Astrocyte (in vitro differentiated cells and primary cell): ENCODE measurements around the gene GDF15. TPM values are rescaled to one million over a fixed set of nuclear protein-coding genes. Genes with fewer than 3 reads are reported as not detected.

Source experiments
- DNase-seq: peaks from one replicate; pipeline ENCODE4 v3.0.0-alpha.2; 2010; ENCODE audit warnings: low read depth
- FAIRE-seq: peaks from 2 replicates; lab custom pipeline; 2011; peaks lifted over from hg19 to GRCh38; lab: Jason Lieb, UNC
- H2AFZ ChIP-seq: 2 replicates; pipeline ENCODE4 v1.6.0; 2012; ENCODE audit warnings: low read depth, low read length, inconsistent platforms
- H3K27ac ChIP-seq: 2 replicates; pipeline ENCODE4 v1.5.1; 2011; ENCODE audit warnings: low read depth, low read length, inconsistent platforms
- H3K27me3 ChIP-seq: 2 replicates; pipeline ENCODE4 v1.6.0; 2011; ENCODE audit warnings: low read length, inconsistent platforms; ENCODE audit not compliant: insufficient read depth
- H3K36me3 ChIP-seq: 2 replicates; pipeline ENCODE4 v1.5.1; 2011; ENCODE audit warnings: low read length, inconsistent platforms; ENCODE audit not compliant: insufficient read depth
- H3K4me1 ChIP-seq: 2 replicates; pipeline ENCODE4 v1.5.1; 2011; ENCODE audit warnings: low read length, inconsistent platforms; ENCODE audit not compliant: insufficient read depth
- H3K4me2 ChIP-seq: 2 replicates; pipeline ENCODE4 v1.6.0; 2012; ENCODE audit warnings: low read length, inconsistent platforms
- H3K4me3 ChIP-seq: 2 replicates; pipeline ENCODE4 v1.5.1; 2011; ENCODE audit warnings: low read depth, mild to moderate bottlenecking, low read length, inconsistent platforms; ENCODE audit not compliant: insufficient read depth
- H3K79me2 ChIP-seq: 2 replicates; pipeline ENCODE4 v1.6.0; 2012; ENCODE audit warnings: mild to moderate bottlenecking, low read length, inconsistent platforms; ENCODE audit not compliant: insufficient read depth
- H3K9ac ChIP-seq: 2 replicates; pipeline ENCODE4 v1.6.0; 2012; ENCODE audit warnings: mild to moderate bottlenecking, low read length, inconsistent platforms
- H3K9me3 ChIP-seq: 2 replicates; pipeline ENCODE4 v1.5.1; 2012; ENCODE audit warnings: low read depth, mild to moderate bottlenecking, low read length, inconsistent platforms; ENCODE audit not compliant: insufficient read depth
- H4K20me1 ChIP-seq: 2 replicates; pipeline ENCODE4 v1.6.0; 2012; ENCODE audit warnings: low read length, inconsistent platforms; ENCODE audit not compliant: insufficient read depth
- H3K27ac Mint-ChIP-seq: one replicate; pipeline ENCODE4 v1.8.0; 2021; ENCODE audit warnings: mild to moderate bottlenecking, mixed read lengths; ENCODE audit not compliant: unreplicated experiment
- H3K27me3 Mint-ChIP-seq: one replicate; pipeline ENCODE4 v1.8.0; 2021; ENCODE audit warnings: low read depth, mixed read lengths; ENCODE audit not compliant: unreplicated experiment
- H3K36me3 Mint-ChIP-seq: one replicate; pipeline ENCODE4 v1.8.0; 2021; ENCODE audit warnings: low read depth, mixed read lengths; ENCODE audit not compliant: unreplicated experiment
- H3K4me1 Mint-ChIP-seq: one replicate; pipeline ENCODE4 v1.8.0; 2021; ENCODE audit warnings: low read depth, mixed read lengths; ENCODE audit not compliant: unreplicated experiment
- H3K4me3 Mint-ChIP-seq: one replicate; pipeline ENCODE4 v1.8.0; 2021; ENCODE audit warnings: mild to moderate bottlenecking, moderate library complexity, mixed read lengths; ENCODE audit not compliant: unreplicated experiment
- H3K9me3 Mint-ChIP-seq: one replicate; pipeline ENCODE4 v1.8.0; 2021; ENCODE audit warnings: mild to moderate bottlenecking, mixed read lengths; ENCODE audit not compliant: unreplicated experiment
- CTCF ChIP-seq: IDR thresholded peaks from 2 replicates; pipeline ENCODE4 v1.5.1; 2011; ENCODE audit warnings: low read depth, mild to moderate bottlenecking, inconsistent platforms, low read length, moderate library complexity; ENCODE audit not compliant: insufficient read depth
- EZH2 ChIP-seq: IDR thresholded peaks from 2 replicates; pipeline ENCODE4 v1.6.1; 2012; ENCODE audit warnings: mild to moderate bottlenecking, low read length, inconsistent platforms; ENCODE audit not compliant: insufficient read depth
- total RNA-seq: library from RNA; stranded (reverse); gene quantifications from 2 replicates; pipeline ENCODE4 v1.2.1, GENCODE V29; 2021

GDF15 gene
- total RNA-seq, 1 donor from 2014 or later: 23.2 TPM

- Histone ChIP-seq H3K4me3 (no peak overlapping the region), H3K4me1 (no peaks in the 10 kb centered on the region), H3K27me3 (no peaks in the 10 kb centered on the region), H3K9me3 (peaks cover 5% of the 10 kb centered on the region), H3K79me2 (no peaks in the 10 kb centered on the region), H4K20me1 (no peaks in the 10 kb centered on the region), H3K9ac (no peak overlapping the region), H3K27ac (no peak overlapping the region), H3K36me3 (peaks cover 4% of the 10 kb centered on the region), H3K4me2 (no peak overlapping the region), H2AFZ (no peak overlapping the region)
- H3K4me1 Mint-ChIP-seq: no peaks in the 10 kb centered on the region
- TF ChIP-seq EZH2 (no peak), CTCF (no peak)
- H3K4me3 Mint-ChIP-seq: no peak overlapping the region
- H3K36me3 Mint-ChIP-seq: peaks cover 33% of the 10 kb centered on the region
- H3K9me3 Mint-ChIP-seq: peaks cover 14% of the 10 kb centered on the region
- no peaks in the 10 kb centered on the region for H3K27me3 Mint-ChIP-seq
- H3K27ac Mint-ChIP-seq: no peak overlapping the region
- no peak for FAIRE-seq
- no peak for DNase-seq
Observed at GRCh38 chr19:18357041-18357440, 28.9 kb upstream of the GDF15 start.

DNA sequence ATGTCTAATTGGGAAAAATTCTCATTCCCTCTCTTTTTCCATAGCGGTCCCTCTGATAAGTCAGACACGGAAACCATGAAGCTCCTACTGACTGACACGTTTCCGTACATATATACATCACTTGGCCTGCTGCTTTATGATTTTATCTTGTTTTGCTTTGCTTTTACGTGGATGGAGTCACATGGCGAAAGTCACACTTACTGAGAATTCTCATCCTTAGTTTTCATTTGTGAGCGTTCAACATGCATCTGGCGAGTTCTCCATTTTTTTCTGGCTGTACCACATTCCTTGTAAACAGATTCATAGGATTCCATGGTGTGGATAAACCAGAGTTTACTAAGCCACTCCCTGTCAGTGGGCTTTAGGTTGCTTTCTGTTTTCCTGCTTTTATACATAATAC is 24.3 kb upstream of the GDF15 start:
- Mint-ChIP-seq H3K4me3 (no peak overlapping the region), H3K27me3 (no peaks in the 10 kb centered on the region), H3K36me3 (peaks cover 34% of the 10 kb centered on the region), H3K9me3 (peaks cover 11% of the 10 kb centered on the region), H3K27ac (no peak overlapping the region), H3K4me1 (peaks cover 7% of the 10 kb centered on the region)
- Histone ChIP-seq H3K27me3 (no peaks in the 10 kb centered on the region), H4K20me1 (no peaks in the 10 kb centered on the region), H3K9me3 (peaks cover 5% of the 10 kb centered on the region), H3K36me3 (peaks cover 7% of the 10 kb centered on the region), H3K9ac (no peak overlapping the region), H3K4me2 (no peak overlapping the region), H3K79me2 (no peaks in the 10 kb centered on the region), H3K27ac (no peak overlapping the region), H2AFZ (no peak overlapping the region), H3K4me3 (no peak overlapping the region), H3K4me1 (peaks cover 23% of the 10 kb centered on the region)
- DNase-seq: no peak
- no peak for FAIRE-seq
- TF ChIP-seq EZH2: no peak
- TF ChIP-seq CTCF: no peak

- peaks cover 7% of the 10 kb centered on the region for H3K4me1 Mint-ChIP-seq
- peak overlapping the region; percentile 98 for H3K27ac Mint-ChIP-seq
- H3K27ac ChIP-seq: no peak overlapping the region
Observed at GRCh38 chr19:18362934-18363542, 22.9 kb upstream of the GDF15 start.

More at GRCh38 chr19:18362934-18363542, 22.9 kb upstream of the GDF15 start:
- no peaks in the 10 kb centered on the region for H3K27me3 ChIP-seq
- Mint-ChIP-seq H3K27me3 (no peaks in the 10 kb centered on the region), H3K4me3 (no peak overlapping the region), H3K36me3 (peaks cover 21% of the 10 kb centered on the region), H3K9me3 (peaks cover 3% of the 10 kb centered on the region)
- DNase-seq: no peak
- no peaks in the 10 kb centered on the region for H4K20me1 ChIP-seq
- FAIRE-seq: no peak
- peaks cover 23% of the 10 kb centered on the region for H3K4me1 ChIP-seq
- H3K9me3 ChIP-seq: no peaks in the 10 kb centered on the region
- no peak for TF ChIP-seq CTCF
- no peak for TF ChIP-seq EZH2
- H3K36me3 ChIP-seq: peaks cover 4% of the 10 kb centered on the region
- H2AFZ ChIP-seq: no peak overlapping the region
- H3K9ac ChIP-seq: no peak overlapping the region
- H3K79me2 ChIP-seq: no peaks in the 10 kb centered on the region
- H3K4me2 ChIP-seq: no peak overlapping the region
- no peak overlapping the region for H3K4me3 ChIP-seq
